ENCODE results near the gene PRR12.

- TF ChIP-seq CTCF (IDR thresholded peaks at IDR 0.05) (no peak), POLR2A (IDR thresholded peaks at IDR 0.05) (no peak), POLR2AphosphoS5 (IDR thresholded peaks at IDR 0.05; ENCODE audit: insufficient read depth in 1 of 2, low read depth in 1 of 2) (no peak)
Measured at GRCh38 chr19:49560358-49560900, 30.6 kb upstream of the PRR12 start.

All from vagina (tissue), 2 donors.